GM12878 (cell line): ENCODE measurements around the gene SNCAIP. TPM values are rescaled to one million over a fixed set of nuclear protein-coding genes. Genes with fewer than 3 reads are reported as not detected.

Source experiments
- ATAC-seq: fragments of 200-7000 bp; cut with Tn5 transposase; 3 replicates; pipeline ENCODE4 v1.9.1; 2020; ENCODE audit warnings: mild to moderate bottlenecking, moderate library complexity
- BruUV-seq: library from RNA; stranded (reverse); fragments of 400-500 nt; replicated peaks from 2 replicates; lab custom pipeline; 2021; lab: Mats Ljungman, UMichigan
- CTCF ChIA-PET: fragments of 300-600 bp; sonication (Branson Sonifier 250); formaldehyde crosslinking; extraction: SDS; loops from one replicate; lab custom pipeline; 2021; ENCODE audit warnings: inconsistent platforms; lab: Yijun Ruan, JAX
- POLR2A ChIA-PET: fragments of 350-600 bp; formaldehyde crosslinking; extraction: SDS; loops from one replicate; lab custom pipeline; 2021; ENCODE audit warnings: inconsistent platforms; lab: Charles Lee
- RAD21 ChIA-PET: fragments of 300-600 bp; sonication (Branson Sonifier 250); formaldehyde crosslinking; loops from one replicate; lab custom pipeline; 2023; ENCODE audit warnings: antibody characterized with exemption; ENCODE audit not compliant: unreplicated experiment; lab: Charles Lee
- SMC1A ChIA-PET: fragments of 300-600 bp; sonication (Branson Sonifier 250); formaldehyde crosslinking; loops from one replicate; lab custom pipeline; 2023; ENCODE audit not compliant: unreplicated experiment, uncharacterized antibody; lab: Charles Lee
- DNase-seq: peaks from one replicate; pipeline ENCODE4 v3.0.0-alpha.2; 2011; ENCODE audit warnings: low read depth, low spot score
- FAIRE-seq: peaks from 3 replicates; lab custom pipeline; 2011; peaks lifted over from hg19 to GRCh38; lab: Jason Lieb, UNC
- H2AFZ ChIP-seq: 2 replicates; pipeline ENCODE4 v1.6.0; 2011; ENCODE audit warnings: low read depth, low read length, control low read depth; ENCODE audit not compliant: control insufficient read depth
- H3K27ac ChIP-seq: 2 replicates; pipeline ENCODE4 v1.5.1; 2011; ENCODE audit warnings: control low read depth; ENCODE audit not compliant: control insufficient read depth, insufficient read depth
- H3K27me3 ChIP-seq, 2 experiments: replicated peaks in 1 of 2; 2 replicates each; pipeline versions ENCODE4 v1.6.0 to v1.6.1; 2011; ENCODE audit warnings: low read length in 1 of 2; ENCODE audit not compliant: control insufficient read depth in 2 of 2, insufficient read depth in 2 of 2
- H3K36me3 ChIP-seq, 2 experiments: 2 replicates each; pipeline ENCODE4 v1.5.1; 2011; ENCODE audit warnings: low read length in 1 of 2; ENCODE audit not compliant: control insufficient read depth in 2 of 2, insufficient read depth in 2 of 2
- H3K4me1 ChIP-seq: 2 replicates; pipeline ENCODE4 v1.6.1; 2011; ENCODE audit warnings: mild to moderate bottlenecking, low read length, moderate library complexity, mixed read lengths; ENCODE audit not compliant: control insufficient read depth, insufficient read depth
- H3K4me2 ChIP-seq: 2 replicates; pipeline ENCODE4 v1.6.0; 2011; ENCODE audit warnings: control low read depth; ENCODE audit not compliant: control insufficient read depth, insufficient read depth
- H3K4me3 ChIP-seq: fragments of 200-600 bp; sonication (generic); 2 replicates; pipeline ENCODE4 v1.5.1; 2016
- H3K79me2 ChIP-seq: 2 replicates; pipeline ENCODE4 v1.6.0; 2011; ENCODE audit warnings: low read length; ENCODE audit not compliant: control insufficient read depth, insufficient read depth
- H3K9ac ChIP-seq: 2 replicates; pipeline ENCODE4 v1.8.0; 2011; ENCODE audit warnings: low read length, control low read depth, mixed read lengths; ENCODE audit not compliant: control insufficient read depth, insufficient read depth
- H3K9me3 ChIP-seq: replicated peaks from 3 replicates; pipeline ENCODE4 v1.5.1; 2011; ENCODE audit warnings: mild to moderate bottlenecking, low read length; ENCODE audit not compliant: control insufficient read depth, insufficient read depth
- H4K20me1 ChIP-seq: 2 replicates; pipeline ENCODE4 v1.6.0; 2011; ENCODE audit not compliant: control insufficient read depth, insufficient read depth
- BRCA1 ChIP-seq: IDR thresholded peaks from 2 replicates; pipeline ENCODE4 v1.6.1; 2011; ENCODE audit warnings: low read depth, low read length, improper control_type of control experiment
- CREB1 ChIP-seq: IDR thresholded peaks from 2 replicates; pipeline ENCODE4 v1.6.1; 2012; ENCODE audit warnings: low read depth, mild to moderate bottlenecking, inconsistent platforms
- MXI1 ChIP-seq: fragments of 150-350 bp; IDR thresholded peaks from 2 replicates; pipeline ENCODE4 v1.6.1; 2011; ENCODE audit warnings: low read depth, mild to moderate bottlenecking, inconsistent platforms, low read length, improper control_type of control experiment
- NR2C2 ChIP-seq: IDR thresholded peaks from 2 replicates; pipeline ENCODE4 v1.6.1; 2011; ENCODE audit warnings: borderline replicate concordance, low read depth; ENCODE audit not compliant: control insufficient read depth, insufficient read length
- SKIL ChIP-seq: fragments of 450-650 bp; IDR thresholded peaks from 2 replicates; pipeline ENCODE4 v1.6.1; 2017; ENCODE audit warnings: mild to moderate bottlenecking, low read depth, inconsistent platforms; ENCODE audit not compliant: poor library complexity, severe bottlenecking
- SMC3 ChIP-seq: IDR thresholded peaks from 2 replicates; pipeline ENCODE4 v1.6.1; 2011; ENCODE audit warnings: low read length, improper control_type of control experiment, borderline replicate concordance
- SREBF2 ChIP-seq: IDR thresholded peaks from 2 replicates; pipeline ENCODE4 v1.6.1; 2012; ENCODE audit warnings: mild to moderate bottlenecking, low read length
- YY1 ChIP-seq: IDR thresholded peaks from 2 replicates; pipeline ENCODE4 v1.6.1; 2011; ENCODE audit warnings: low read depth, mild to moderate bottlenecking, low read length
- ZBTB11 ChIP-seq: fragments of 450-650 bp; formaldehyde crosslinking; IDR thresholded peaks from 2 replicates; pipeline ENCODE4 v1.5.0; 2022; ENCODE audit warnings: mild to moderate bottlenecking, missing genetic modification characterization
- WGBS: methylation state at CpG from one replicate; pipeline ENCODE4 v1.1.6; 2016; ENCODE audit warnings: low lambda C conversion rate; ENCODE audit not compliant: insufficient replicate concordance, insufficient coverage; ENCODE audit errors: missing lambda C conversion rate; 5-methylcytosine and 5-hydroxymethylcytosine counted together
- in situ Hi-C: fragments of 300-500 bp; cut with MboI; formaldehyde crosslinking; loops from 9 replicates; pipeline ENCODE4 v1.14.3; 2018; ENCODE audit warnings: mixed read lengths
- intact Hi-C: fragments of 100-400 bp; cut with micrococcal nuclease; formaldehyde crosslinking; loops from one replicate; pipeline ENCODE4 v1.14.2; 2022; ENCODE audit not compliant: unreplicated experiment
- polyA plus RNA-seq, 11 experiments: library from polyadenylated mRNA; depleted of rRNA in 4 of 11; unstranded in 6 of 11; stranded (reverse) in 5 of 11; fragments of >200 nt; fragmentation: Nextera tagmentation in 4 of 11; fragmentation: Illumina TruSeq in 1 of 11; extraction: Ambion mirVana in 4 of 11; extraction: Trizol in 1 of 11; gene quantifications; 1 replicate in 1 of 11; 2 replicates in 10 of 11; pipeline versions ENCODE4 v1.2.1 to v1.2.3, GENCODE V29; 2011 to 2016; ENCODE audit warnings: inconsistent platforms in 2 of 11, missing spikeins in 2 of 11, low read depth in 1 of 11
- total RNA-seq, 4 experiments: library from RNA; depleted of rRNA in 3 of 4; stranded (reverse); fragments of >200 nt in 3 of 4; fragmentation: Illumina TruSeq in 1 of 4; extraction: Trizol in 1 of 4; gene quantifications; 2 replicates each; pipeline versions ENCODE4 v1.2.1 to v1.2.3, GENCODE V29; 2013 to 2021
- TF ChIP-seq, protein P1 (sequence below): fragments of 450-650 bp; IDR thresholded peaks from 2 replicates; pipeline ENCODE4 v1.6.1; 2017; ENCODE audit warnings: antibody characterized with exemption, mild to moderate bottlenecking, moderate library complexity
- TF ChIP-seq, protein P2 (sequence below): fragments of 450-650 bp; IDR thresholded peaks from 2 replicates; pipeline ENCODE4 v1.6.1; 2017; ENCODE audit warnings: mild to moderate bottlenecking

Gene SNCAIP
- total and polyA plus RNA-seq, 10 of the 15 experiments (the other 5 are each of a cell fraction or from before 2014, with no cell fraction given), result 0.03 to 0.62 (median 0.16) TPM; not detected in 1

- no TSS peak for BruUV-seq
- CTCF ChIA-PET, result no interaction called here
- no peak overlapping the region for H2AFZ ChIP-seq
These were observed 114.3 kb downstream of the SNCAIP start for GRCh38 chr5:122426301-122426700.

More at GRCh38 chr5:122426301-122426700, 114.3 kb downstream of the SNCAIP start:
- no peak for ATAC-seq
- Histone ChIP-seq H3K4me2 (no peak overlapping the region), H3K27me3 (no peaks in the 10 kb centered on the region), H3K9me3 (no peaks in the 10 kb centered on the region)
- no peak for DNase-seq
- TF ChIP-seq, protein P1, sequence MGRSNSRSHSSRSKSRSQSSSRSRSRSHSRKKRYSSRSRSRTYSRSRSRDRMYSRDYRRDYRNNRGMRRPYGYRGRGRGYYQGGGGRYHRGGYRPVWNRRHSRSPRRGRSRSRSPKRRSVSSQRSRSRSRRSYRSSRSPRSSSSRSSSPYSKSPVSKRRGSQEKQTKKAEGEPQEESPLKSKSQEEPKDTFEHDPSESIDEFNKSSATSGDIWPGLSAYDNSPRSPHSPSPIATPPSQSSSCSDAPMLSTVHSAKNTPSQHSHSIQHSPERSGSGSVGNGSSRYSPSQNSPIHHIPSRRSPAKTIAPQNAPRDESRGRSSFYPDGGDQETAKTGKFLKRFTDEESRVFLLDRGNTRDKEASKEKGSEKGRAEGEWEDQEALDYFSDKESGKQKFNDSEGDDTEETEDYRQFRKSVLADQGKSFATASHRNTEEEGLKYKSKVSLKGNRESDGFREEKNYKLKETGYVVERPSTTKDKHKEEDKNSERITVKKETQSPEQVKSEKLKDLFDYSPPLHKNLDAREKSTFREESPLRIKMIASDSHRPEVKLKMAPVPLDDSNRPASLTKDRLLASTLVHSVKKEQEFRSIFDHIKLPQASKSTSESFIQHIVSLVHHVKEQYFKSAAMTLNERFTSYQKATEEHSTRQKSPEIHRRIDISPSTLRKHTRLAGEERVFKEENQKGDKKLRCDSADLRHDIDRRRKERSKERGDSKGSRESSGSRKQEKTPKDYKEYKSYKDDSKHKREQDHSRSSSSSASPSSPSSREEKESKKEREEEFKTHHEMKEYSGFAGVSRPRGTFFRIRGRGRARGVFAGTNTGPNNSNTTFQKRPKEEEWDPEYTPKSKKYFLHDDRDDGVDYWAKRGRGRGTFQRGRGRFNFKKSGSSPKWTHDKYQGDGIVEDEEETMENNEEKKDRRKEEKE, result no peak
- TF ChIP-seq BRCA1 (no peak), SMC3 (no peak), SREBF2 (no peak), YY1 (no peak), ZBTB11 (CRISPR knock-in tag) (no peak), NR2C2 (no peak), MXI1 (no peak), SKIL (no peak), CREB1 (no peak)
- TF ChIP-seq, protein P2, sequence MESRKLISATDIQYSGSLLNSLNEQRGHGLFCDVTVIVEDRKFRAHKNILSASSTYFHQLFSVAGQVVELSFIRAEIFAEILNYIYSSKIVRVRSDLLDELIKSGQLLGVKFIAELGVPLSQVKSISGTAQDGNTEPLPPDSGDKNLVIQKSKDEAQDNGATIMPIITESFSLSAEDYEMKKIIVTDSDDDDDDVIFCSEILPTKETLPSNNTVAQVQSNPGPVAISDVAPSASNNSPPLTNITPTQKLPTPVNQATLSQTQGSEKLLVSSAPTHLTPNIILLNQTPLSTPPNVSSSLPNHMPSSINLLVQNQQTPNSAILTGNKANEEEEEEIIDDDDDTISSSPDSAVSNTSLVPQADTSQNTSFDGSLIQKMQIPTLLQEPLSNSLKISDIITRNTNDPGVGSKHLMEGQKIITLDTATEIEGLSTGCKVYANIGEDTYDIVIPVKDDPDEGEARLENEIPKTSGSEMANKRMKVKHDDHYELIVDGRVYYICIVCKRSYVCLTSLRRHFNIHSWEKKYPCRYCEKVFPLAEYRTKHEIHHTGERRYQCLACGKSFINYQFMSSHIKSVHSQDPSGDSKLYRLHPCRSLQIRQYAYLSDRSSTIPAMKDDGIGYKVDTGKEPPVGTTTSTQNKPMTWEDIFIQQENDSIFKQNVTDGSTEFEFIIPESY, result no peak
- TF ChIP-seq, all 136 proteins: peak for 0
- no peak overlapping the region for H3K4me3 ChIP-seq
- peaks cover 12% of the 10 kb centered on the region; the same call in 1 of the 2 replicates for H3K4me1 ChIP-seq
- 48% methylated on average over 3 of the region's 3 CpGs for WGBS
- RAD21 ChIA-PET, result no interaction called here
- no peaks in the 10 kb centered on the region for H3K36me3 ChIP-seq
- POLR2A ChIA-PET, result no interaction called here
- in situ Hi-C loops (no loop called here), intact Hi-C loops (no loop called here)
- no peak overlapping the region for H3K9ac ChIP-seq
- no peaks in the 10 kb centered on the region for H3K79me2 ChIP-seq
- no peak for FAIRE-seq
- no peak overlapping the region for H3K27ac ChIP-seq
- no peaks in the 10 kb centered on the region for H4K20me1 ChIP-seq
- SMC1A ChIA-PET, result interaction anchor here (1.8 kb wide), 1 partner anchor 24 kb away, joined by 3 read pairs; no protein-coding TSS in a partner anchor
